ENCODE results near the gene VTCN1.
A peak's percentile ranks its signal among the peaks of the same experiment; 100 is the strongest.
"Not testable (repeated sequence)": the region's sequence is repeated elsewhere in the genome, so short reads cannot be mapped to it uniquely, and the experiment has no call there.

VTCN1 gene

GRCh38 chr1:117106478-117106877 is 104.2 kb downstream of the VTCN1 start:
- no peak for DNase-seq (ENCODE audit: low read depth, low spot score)
- peak overlapping the region; percentile 56 for H3K27ac ChIP-seq

- no peak for DNase-seq (ENCODE audit: low read depth, low spot score)
- H3K27ac ChIP-seq: peak overlapping the region; percentile 56
These were observed 105.0 kb downstream of the VTCN1 start for GRCh38 chr1:117105722-117106121.

GRCh38 chr1:117104986-117105385 is 105.7 kb downstream of the VTCN1 start:
- no peak overlapping the region for H3K27ac ChIP-seq
- no peak for DNase-seq (ENCODE audit: low read depth, low spot score)

- not testable (repeated sequence) for H3K27ac ChIP-seq; DNase-seq (ENCODE audit: low read depth, low spot score)
These were observed 108.9 kb downstream of the VTCN1 start for GRCh38 chr1:117101858-117102257.

GRCh38 chr1:117101334-117101733 is 109.4 kb downstream of the VTCN1 start:
- no peak for DNase-seq (ENCODE audit: low read depth, low spot score)
- H3K27ac ChIP-seq: no peak overlapping the region

- DNase-seq (ENCODE audit: low read depth, low spot score): no peak
- no peak overlapping the region for H3K27ac ChIP-seq
These were observed 112.3 kb downstream of the VTCN1 start for GRCh38 chr1:117098287-117098890.

GRCh38 chr1:117097443-117097842 is 113.3 kb downstream of the VTCN1 start:
- H3K27ac ChIP-seq: no peak overlapping the region
- DNase-seq (ENCODE audit: low read depth, low spot score): no peak

- no peak overlapping the region for H3K27ac ChIP-seq
- DNase-seq (ENCODE audit: low read depth, low spot score): no peak
These were observed 113.7 kb downstream of the VTCN1 start for GRCh38 chr1:117096951-117097408.

- H3K27ac ChIP-seq: peak overlapping the region; percentile 94
- no peak for DNase-seq (ENCODE audit: low read depth, low spot score)
These were observed 115.7 kb downstream of the VTCN1 start for GRCh38 chr1:117094841-117095604.

GRCh38 chr1:117093870-117094621 is 116.7 kb downstream of the VTCN1 start:
- peak; percentile 36 for DNase-seq (ENCODE audit: low read depth, low spot score)
- H3K27ac ChIP-seq: peak overlapping the region; percentile 94
